OCI-LY7 (cell line): ENCODE measurements around the gene THOC7.

ENCODE experiments used
- CTCF ChIP-seq: fragments of 200-600 bp; sonication (generic); conservative IDR thresholded peaks from 2 replicates; pipeline ENCODE4 v1.5.1; 2014; ENCODE audit warnings: mild to moderate bottlenecking, antibody characterized with exemption, low read length, moderate library complexity, mixed read lengths
- EZH2phosphoT487 ChIP-seq: fragments of 200-600 bp; sonication (generic); IDR thresholded peaks from 2 replicates; pipeline ENCODE4 v1.6.1; 2018; ENCODE audit warnings: low read depth, borderline replicate concordance, mild to moderate bottlenecking, mixed run types, antibody characterized with exemption, low read length, moderate library complexity, mixed read lengths

GRCh38 chr3:63896332-63897030 is 32.9 kb upstream of the THOC7 start:
- TF ChIP-seq CTCF = no peak
- no peak for TF ChIP-seq EZH2phosphoT487
